Pancreas (tissue), 10 donors: ENCODE data around the gene GLO1. TPM values are rescaled to one million over a fixed set of nuclear protein-coding genes. Genes with fewer than 3 reads are reported as not detected.

Experiments used
- ATAC-seq, 4 donors: fragments of 200-7000 bp; cut with Tn5 transposase; one replicate each; pipeline versions ENCODE4 v1.8.0 to v1.9.1; 2020; ENCODE audit warnings: mild to moderate bottlenecking in 4 of 4, moderate library complexity in 4 of 4
- DNase-seq, 6 donors: peaks; one replicate each; pipeline ENCODE4 v3.0.0-alpha.2; 2020
- FAIRE-seq: peaks from 2 replicates; lab custom pipeline; 2012; peaks lifted over from hg19 to GRCh38; lab: Jason Lieb, UNC
- H3K27ac ChIP-seq, 4 donors: fragments of 200-600 bp; sonication (generic); 1 replicate in 3 of 4; 2 replicates in 1 of 4; pipeline versions ENCODE4 v1.5.0 to v1.8.0; 2020
- H3K27me3 ChIP-seq, 4 donors: fragments of 200-600 bp; one replicate each; pipeline ENCODE4 v1.8.0; 2021
- H3K36me3 ChIP-seq, 3 donors: fragments of 200-600 bp; sonication (generic) in 1 of 3; one replicate each; pipeline versions ENCODE4 v1.5.0 to v1.8.0; 2020 to 2021
- H3K4me1 ChIP-seq, 3 donors: fragments of 200-600 bp; one replicate each; pipeline ENCODE4 v1.8.0; 2021
- H3K4me3 ChIP-seq, 4 donors: fragments of 200-600 bp; sonication (generic) in 2 of 4; one replicate each; pipeline versions ENCODE4 v1.5.0 to v1.8.0; 2020 to 2021
- H3K9me3 ChIP-seq, 4 donors: fragments of 200-600 bp; one replicate each; pipeline ENCODE4 v1.8.0; 2021
- CTCF ChIP-seq, 4 donors: fragments of 200-600 bp; sonication (generic) in 3 of 4; IDR thresholded peaks; one replicate each; pipeline versions ENCODE4 v1.5.0 to v1.8.0; 2021; ENCODE audit warnings: antibody characterized with exemption in 4 of 4
- WGBS, 2 donors: extraction: QIAGEN DNeasy Blood & Tissue Kit; methylation state at CpG; one replicate each; pipeline ENCODE4 v1.1.7; 2013; 5-methylcytosine and 5-hydroxymethylcytosine counted together
- intact Hi-C, 3 donors: fragments of 100-400 bp; cut with DNase I; formaldehyde crosslinking; loops; one replicate each; pipeline versions ENCODE4 v1.11.1 to v1.14.2; 2022
- polyA plus RNA-seq, 2 donors: library from polyadenylated mRNA; stranded (reverse); fragments of 200-250 nt; gene quantifications; one replicate each; pipeline ENCODE4 v1.2.3, GENCODE V29; 2013
- total RNA-seq, 6 donors: library from RNA; stranded (reverse); fragmentation: NEBNext Ultra II Directional in 4 of 6; extraction: Animal tissue kit (Norgen Biotek cat#: 25700) in 4 of 6; gene quantifications; one replicate each; pipeline versions ENCODE4 v1.2.1 to v1.2.4, GENCODE V29; 2021 to 2023
- donor health status: healthy with polysubstance abuse.
- donor health status: DM: no; HTN: no; CAD: no; lungs with moderate emphysema.
- donor health status: DM: no; HTN: no; CAD: no.
- donor health status: control.
- donor health status: control.
- donor health status: Bipolar disorder and iron deficiency.
- donor health status: DM: yes; HTN: yes; CAD: no.
- donor health status: DM: no; HTN: no; CAD: no.
- donor health status: DM: no; HTN: no; CAD: no.
- donor health status: DM: yes; HTN: yes; CAD: no.

GLO1 gene
- total and polyA plus RNA-seq, 8 donors, result 16.6 to 36.5 (median 24.2) TPM

GRCh38 chr6:38720295-38720694, 17.4 kb upstream of the GLO1 start:
- no peak overlapping the region for H3K27ac ChIP-seq
- peaks cover 0 to 8% (median 0%) of the 10 kb centered on the region in 4 donors for H3K27me3 ChIP-seq
- no peaks in the 10 kb centered on the region for H3K9me3 ChIP-seq
- WGBS, 2 donors, result 4 to 7% methylated on average over 2 of the region's 2 CpGs
- TF ChIP-seq CTCF (IDR thresholded peaks at IDR 0.05), result no peak
- no peak overlapping the region for H3K4me3 ChIP-seq
- intact Hi-C loops, result no loop called here
- ATAC-seq, result no peak
- no peaks in the 10 kb centered on the region for H3K36me3 ChIP-seq
- no peak for FAIRE-seq
- no peaks in the 10 kb centered on the region for H3K4me1 ChIP-seq
- DNase-seq, result no peak

DNA sequence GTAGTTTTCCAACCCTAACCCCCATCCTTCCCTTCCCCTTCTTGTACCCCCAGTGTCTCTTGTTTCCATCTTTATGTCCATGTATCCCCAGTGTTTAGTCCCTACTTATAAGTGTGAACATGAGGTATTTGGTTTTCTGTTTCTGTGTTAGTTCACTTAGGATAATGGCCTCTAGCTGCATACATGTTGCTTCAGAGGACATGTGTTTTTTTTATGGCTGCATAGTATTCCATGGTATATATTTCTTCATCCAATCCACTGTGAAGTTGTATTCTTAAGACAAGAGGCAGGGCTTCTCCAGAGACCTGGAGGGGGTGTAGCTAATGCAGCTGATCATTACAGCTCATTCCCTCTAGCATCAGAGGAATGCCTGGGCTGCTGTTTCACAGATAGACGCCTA, 16.4 kb upstream of the GLO1 start:
- TF ChIP-seq CTCF (IDR thresholded peaks at IDR 0.05), result no peak
- no peak for DNase-seq
- Histone ChIP-seq H3K4me1 (no peaks in the 10 kb centered on the region), H3K27ac (no peak overlapping the region), H3K27me3 (peaks cover 0 to 8% (median 0%) of the 10 kb centered on the region in 4 donors), H3K9me3 (no peaks in the 10 kb centered on the region), H3K36me3 (no peaks in the 10 kb centered on the region), H3K4me3 (no peak overlapping the region)
- no peak for FAIRE-seq
- ATAC-seq, result no peak
- intact Hi-C loops, result no loop called here
- WGBS, 2 donors, result 64 to 85% methylated on average over 1 of the region's 1 CpG

GRCh38 chr6:38716825-38717224, 13.9 kb upstream of the GLO1 start:
- H3K4me1 ChIP-seq, result no peaks in the 10 kb centered on the region
- no peaks in the 10 kb centered on the region for H3K9me3 ChIP-seq
- FAIRE-seq (no peak), ATAC-seq (no peak), DNase-seq (no peak)
- no peaks in the 10 kb centered on the region for H3K36me3 ChIP-seq
- WGBS, 2 donors, result 93 to 96% methylated on average over 2 of the region's 2 CpGs
- H3K27ac ChIP-seq, result no peak overlapping the region
- H3K27me3 ChIP-seq, result peaks cover 0 to 13% (median 0%) of the 10 kb centered on the region in 4 donors
- intact Hi-C loops, result no loop called here
- TF ChIP-seq CTCF (IDR thresholded peaks at IDR 0.05), result no peak
- no peak overlapping the region for H3K4me3 ChIP-seq

- DNase-seq, result peak in 2 of 6 donors; percentile 48 to 59
- peak in 1 of 4 donors; percentile 23 for ATAC-seq
- 9 to 10% methylated on average over 43 to 44 of the region's 44 CpGs for WGBS, 2 donors
- no peak for FAIRE-seq
- H3K9me3 ChIP-seq, result no peaks in the 10 kb centered on the region
- no peak for TF ChIP-seq CTCF (IDR thresholded peaks at IDR 0.05)
- intact Hi-C loops, result no loop called here
- no peaks in the 10 kb centered on the region for H3K36me3 ChIP-seq
- H3K4me3 ChIP-seq, result peak within 1 kb of the TSS in 1 of 4 donors; percentile 26
- H3K27me3 ChIP-seq, result peaks cover 0 to 13% (median 0%) of the 10 kb centered on the region in 4 donors
- no peak within 1 kb of the TSS for H3K27ac ChIP-seq
- no peaks in the 10 kb centered on the region for H3K4me1 ChIP-seq
These were observed 12.2 kb upstream of the GLO1 start, which contains the start of gene DNAH8 for GRCh38 chr6:38715016-38715689. Gene DNAH8, plus strand, starts transcription at chr6:38715311. Its CDS starts 7,499 bp downstream, at chr6:38722810.
